Testis (tissue), 2 donors: ENCODE measurements around the gene FARP2.

Experiments
- CTCF ChIP-seq, 3 experiments: fragments of 450-650 bp in 2 of 3; fragments of 200-600 bp in 1 of 3; sonication (generic) in 1 of 3; IDR thresholded peaks; one replicate each; pipeline ENCODE4 v1.5.1; 2016 to 2019; ENCODE audit warnings: antibody characterized with exemption in 3 of 3, mild to moderate bottlenecking in 2 of 3, moderate library complexity in 1 of 3
- POLR2A ChIP-seq: fragments of 450-650 bp; IDR thresholded peaks from one replicate; pipeline ENCODE4 v1.6.1; 2017; ENCODE audit warnings: antibody characterized with exemption, mild to moderate bottlenecking, moderate library complexity

DNA sequence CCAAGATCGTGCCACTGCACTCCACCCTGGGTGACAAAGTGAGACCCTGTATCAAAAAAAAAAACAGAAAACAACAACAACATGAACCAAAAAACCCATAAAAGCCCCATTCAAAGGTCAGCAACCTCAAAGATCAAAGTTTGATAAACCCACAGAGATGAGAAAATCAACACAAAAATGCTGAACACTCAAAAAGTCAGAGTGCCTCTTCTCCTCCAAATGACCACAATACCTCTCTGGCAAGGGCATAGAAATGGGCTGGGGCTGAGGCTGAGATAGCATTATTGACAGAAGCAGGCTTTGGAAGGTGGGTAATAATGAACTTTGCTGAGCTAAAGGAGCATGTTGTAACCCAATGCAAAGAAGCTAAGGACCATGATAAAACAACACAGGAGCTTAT is 66.3 kb downstream of the FARP2 start:
- no peak for TF ChIP-seq CTCF (IDR thresholded peaks at IDR 0.05)
- TF ChIP-seq POLR2A = no peak
